KOPT-K1 (cell line): ENCODE data around the gene ELANE.
A peak's percentile ranks its signal among the peaks of the same experiment; 100 is the strongest.
"Not testable (repeated sequence)": the region's sequence is repeated elsewhere in the genome, so short reads cannot be mapped to it uniquely, and the experiment has no call there.

ENCODE experiments used
- H3K27ac ChIP-seq: fragments of 200-600 bp; sonication (generic); 2 replicates; pipeline ENCODE4 v1.5.1; 2016; ENCODE audit warnings: antibody characterized with exemption, mild to moderate bottlenecking, low read depth, low read length; ENCODE audit not compliant: poor library complexity, severe bottlenecking
- H3K36me3 ChIP-seq: fragments of 200-600 bp; sonication (generic); 2 replicates; pipeline ENCODE4 v1.5.1; 2017; ENCODE audit warnings: antibody characterized with exemption, mild to moderate bottlenecking, low read length, moderate library complexity; ENCODE audit not compliant: insufficient read depth
- H3K9me3 ChIP-seq: fragments of 200-600 bp; sonication (generic); 2 replicates; pipeline ENCODE4 v1.5.1; 2017; ENCODE audit warnings: antibody characterized with exemption, low read length, mild to moderate bottlenecking; ENCODE audit not compliant: insufficient read depth, poor library complexity, severe bottlenecking

Gene ELANE

GRCh38 chr19:824885-825284 is 27.2 kb upstream of the ELANE start:
- H3K9me3 ChIP-seq: no peaks in the 10 kb centered on the region
- H3K36me3 ChIP-seq: no peaks in the 10 kb centered on the region
- H3K27ac ChIP-seq: no peak overlapping the region

GRCh38 chr19:825897-826644 is 26.0 kb upstream of the ELANE start:
- Histone ChIP-seq H3K27ac (no peak overlapping the region), H3K9me3 (no peaks in the 10 kb centered on the region), H3K36me3 (no peaks in the 10 kb centered on the region)

- H3K27ac ChIP-seq: no peak overlapping the region
Measured at GRCh38 chr19:827314-827709, 24.8 kb upstream of the ELANE start.

GRCh38 chr19:827710-828321 is 24.3 kb upstream of the ELANE start, which contains the start of gene AZU1:
Gene AZU1 (plus strand): TSS chr19:827837. CDS start chr19:827847, 10 bp downstream.
- H3K36me3 ChIP-seq: no peaks in the 10 kb centered on the region
- H3K27ac ChIP-seq: no peak within 1 kb of the TSS
- no peaks in the 10 kb centered on the region for H3K9me3 ChIP-seq

More at GRCh38 chr19:827314-827709, 24.8 kb upstream of the ELANE start:
- Histone ChIP-seq H3K36me3 (no peaks in the 10 kb centered on the region), H3K9me3 (no peaks in the 10 kb centered on the region)

GRCh38 chr19:829129-829758 is 22.9 kb upstream of the ELANE start:
- H3K36me3 ChIP-seq: no peaks in the 10 kb centered on the region
- no peak overlapping the region for H3K27ac ChIP-seq
- no peaks in the 10 kb centered on the region for H3K9me3 ChIP-seq

- H3K9me3 ChIP-seq: no peaks in the 10 kb centered on the region
- no peak overlapping the region for H3K27ac ChIP-seq
- H3K36me3 ChIP-seq: no peaks in the 10 kb centered on the region
Measured at GRCh38 chr19:831407-832369, 20.4 kb upstream of the ELANE start.

GRCh38 chr19:834216-834615 is 17.9 kb upstream of the ELANE start:
- no peak overlapping the region for H3K27ac ChIP-seq
- no peaks in the 10 kb centered on the region for H3K36me3 ChIP-seq
- H3K9me3 ChIP-seq: no peaks in the 10 kb centered on the region

- peak overlapping the region; percentile 25 for H3K27ac ChIP-seq
- H3K9me3 ChIP-seq: no peaks in the 10 kb centered on the region
- no peaks in the 10 kb centered on the region for H3K36me3 ChIP-seq
Measured at GRCh38 chr19:835210-835810, 16.8 kb upstream of the ELANE start.

- Histone ChIP-seq H3K27ac (no peak within 1 kb of the TSS), H3K36me3 (no peaks in the 10 kb centered on the region), H3K9me3 (no peaks in the 10 kb centered on the region)
Measured at GRCh38 chr19:840519-841206, 11.4 kb upstream of the ELANE start, which contains the start of gene PRTN3. Gene PRTN3 (plus strand): TSS chr19:840999. CDS start chr19:841009, 10 bp downstream.

- not testable (repeated sequence) for H3K27ac ChIP-seq, H3K36me3 ChIP-seq, H3K9me3 ChIP-seq
Measured at GRCh38 chr19:842802-843179, 9.3 kb upstream of the ELANE start.

- no peaks in the 10 kb centered on the region for H3K36me3 ChIP-seq
Measured at GRCh38 chr19:843180-843835, 8.8 kb upstream of the ELANE start.

GRCh38 chr19:843836-844545 is 8.1 kb upstream of the ELANE start:
- H3K9me3 ChIP-seq: no peaks in the 10 kb centered on the region
- no peak overlapping the region for H3K27ac ChIP-seq
- H3K36me3 ChIP-seq: no peaks in the 10 kb centered on the region

More at GRCh38 chr19:843180-843835, 8.8 kb upstream of the ELANE start:
- Histone ChIP-seq H3K9me3 (no peaks in the 10 kb centered on the region), H3K27ac (no peak overlapping the region)

- H3K9me3 ChIP-seq: no peaks in the 10 kb centered on the region
Measured at GRCh38 chr19:844546-844971, 7.5 kb upstream of the ELANE start.

More at GRCh38 chr19:844546-844971, 7.5 kb upstream of the ELANE start:
- H3K27ac ChIP-seq: no peak overlapping the region
- H3K36me3 ChIP-seq: no peaks in the 10 kb centered on the region
